ENCODE data around the gene MYT1. TPM values are rescaled to one million over a fixed set of nuclear protein-coding genes. Genes with fewer than 3 reads are reported as not detected.

Gene MYT1
- total and polyA plus RNA-seq, 2 of the 8 experiments (the other 6 are each of a cell fraction or from before 2014, with no cell fraction given), result 0.63 to 2.0 TPM

DNA sequence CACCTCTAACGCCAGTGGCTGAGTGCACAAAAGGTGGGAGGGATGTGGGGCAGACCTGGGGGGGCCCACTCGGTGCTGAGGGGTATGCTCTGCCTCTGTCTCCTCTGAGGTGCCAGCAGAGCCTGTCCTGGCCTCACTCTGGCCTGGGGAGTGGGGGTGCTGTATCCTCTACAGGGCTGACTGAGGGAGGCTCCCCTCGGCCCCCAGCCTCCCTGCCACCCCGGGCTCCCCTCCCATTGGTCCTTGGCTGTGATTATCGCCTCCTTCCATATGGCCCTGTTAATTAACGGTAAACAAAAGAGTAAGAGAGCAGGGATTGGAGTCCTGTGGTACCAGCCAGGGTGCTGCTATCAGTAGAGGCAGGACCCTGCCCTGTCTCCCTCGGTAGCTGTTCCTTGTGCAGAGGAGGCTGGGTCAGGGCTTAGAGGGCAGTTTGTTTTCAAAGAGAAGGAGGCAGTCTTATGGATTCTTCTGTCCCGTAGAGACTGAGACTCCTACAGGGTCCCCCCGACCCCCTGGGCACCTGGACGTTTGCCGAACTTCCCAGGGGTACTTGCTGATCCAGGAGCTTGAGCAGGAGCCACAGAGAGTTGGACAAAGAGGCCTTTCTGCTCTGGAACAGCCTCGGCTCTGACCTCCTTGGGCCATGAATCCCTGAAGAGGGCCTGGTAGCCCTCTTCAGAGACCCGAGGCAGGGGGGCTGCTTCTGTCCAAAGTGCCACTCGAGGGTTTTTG, 1.8 kb downstream of the MYT1 start (continued):
- TF ChIP-seq YY1 (IDR thresholded peaks at IDR 0.05; ENCODE audit: low read depth, low read length) (no peak), RBBP5 (IDR thresholded peaks at IDR 0.05; ENCODE audit: borderline replicate concordance, low read depth, low read length) (no peak)

Data from H1 (cell line).